Neural cell (in vitro differentiated cells): ENCODE data around the gene EHBP1. TPM values are rescaled to one million over a fixed set of nuclear protein-coding genes. Genes with fewer than 3 reads are reported as not detected.

Source experiments
- H2AFZ ChIP-seq: fragments of 200-600, 300-800 bp; sonication (generic), shearing (Covaris generic); 2 replicates; pipeline ENCODE4 v1.6.0; 2014; ENCODE audit warnings: low read depth, mild to moderate bottlenecking, antibody characterized with exemption, low read length, moderate library complexity
- H3F3A ChIP-seq: fragments of 200-600 bp; shearing (Covaris generic); 2 replicates; pipeline ENCODE4 v1.6.1; 2016; ENCODE audit warnings: mild to moderate bottlenecking, moderate library complexity, mixed read lengths, antibody characterized with exemption, low read length; ENCODE audit not compliant: insufficient read depth, poor library complexity, severe bottlenecking
- H3K27ac ChIP-seq: fragments of 200-600, 300-800 bp; sonication (generic), shearing (Covaris generic); 2 replicates; pipeline ENCODE4 v1.5.1; 2014; ENCODE audit warnings: mild to moderate bottlenecking, low read length, moderate library complexity
- H3K27me3 ChIP-seq: fragments of 300-800, 200-600 bp; sonication (generic), shearing (Covaris generic); 2 replicates; pipeline ENCODE4 v1.6.0; 2014; ENCODE audit warnings: mild to moderate bottlenecking, low read depth, low read length, moderate library complexity; ENCODE audit not compliant: insufficient read depth
- H3K36me3 ChIP-seq: fragments of 300-800, 200-600 bp; sonication (generic), shearing (Covaris generic); 2 replicates; pipeline ENCODE4 v1.5.1; 2014; ENCODE audit warnings: mild to moderate bottlenecking, antibody characterized with exemption, low read length, moderate library complexity; ENCODE audit not compliant: insufficient read depth
- H3K4me2 ChIP-seq: fragments of 300-800, 200-600 bp; sonication (generic), shearing (Covaris generic); 2 replicates; pipeline ENCODE4 v1.6.0; 2014; ENCODE audit warnings: mild to moderate bottlenecking, low read length
- H3K4me3 ChIP-seq: fragments of 300-800, 200-600 bp; sonication (generic), shearing (Covaris generic); 2 replicates; pipeline ENCODE4 v1.5.1; 2014; ENCODE audit warnings: mild to moderate bottlenecking, low read length, moderate library complexity
- H3K79me2 ChIP-seq: fragments of 200-600 bp; shearing (Covaris generic); replicated peaks from 2 replicates; pipeline ENCODE4 v1.6.0; 2014; ENCODE audit warnings: mild to moderate bottlenecking, low read length, moderate library complexity; ENCODE audit not compliant: insufficient read depth
- H3K9ac ChIP-seq: fragments of 300-800, 200-600 bp; sonication (generic), shearing (Covaris generic); 2 replicates; pipeline ENCODE4 v1.6.1; 2016; ENCODE audit warnings: mild to moderate bottlenecking, low read length, mixed read lengths
- H3K9me2 ChIP-seq: fragments of 200-600 bp; shearing (Covaris generic); 2 replicates; pipeline ENCODE4 v1.6.1; 2016; ENCODE audit warnings: mild to moderate bottlenecking, low read length, mixed read lengths; ENCODE audit not compliant: insufficient read depth
- H3K9me3 ChIP-seq: fragments of 200-600, 300-800 bp; sonication (generic), shearing (Covaris generic); 2 replicates; pipeline ENCODE4 v1.6.1; 2016; ENCODE audit warnings: mild to moderate bottlenecking, mixed run types, low read length, moderate library complexity, mixed read lengths
- H4K20me1 ChIP-seq: fragments of 200-600 bp; shearing (Covaris generic); 2 replicates; pipeline ENCODE4 v1.6.1; 2016; ENCODE audit warnings: mild to moderate bottlenecking, mixed run types; ENCODE audit not compliant: insufficient read depth
- CTCF ChIP-seq: fragments of 450-650 bp; IDR thresholded peaks from 2 replicates; pipeline ENCODE4 v1.5.1; 2014; ENCODE audit warnings: antibody characterized with exemption, mild to moderate bottlenecking, moderate library complexity; ENCODE audit not compliant: poor library complexity, severe bottlenecking
- EP300 ChIP-seq: fragments of 450-650 bp; conservative IDR thresholded peaks from 2 replicates; pipeline ENCODE4 v1.6.1; 2014; ENCODE audit warnings: antibody characterized with exemption, mild to moderate bottlenecking, moderate library complexity; ENCODE audit not compliant: poor library complexity, severe bottlenecking
- EZH2 ChIP-seq: fragments of 200-600, 300-800 bp; shearing (Covaris generic), sonication (generic); IDR thresholded peaks from 2 replicates; pipeline ENCODE4 v1.6.1; 2014; ENCODE audit warnings: antibody characterized with exemption, low read length, borderline replicate concordance, mild to moderate bottlenecking; ENCODE audit not compliant: insufficient read depth, poor library complexity, severe bottlenecking
- MXI1 ChIP-seq: fragments of 450-650 bp; conservative IDR thresholded peaks from 2 replicates; pipeline ENCODE4 v1.6.1; 2014; ENCODE audit warnings: antibody characterized with exemption, mild to moderate bottlenecking; ENCODE audit not compliant: poor library complexity, severe bottlenecking
- POLR2AphosphoS5 ChIP-seq: IDR thresholded peaks from 2 replicates; pipeline ENCODE4 v1.6.1; 2012
- RAD21 ChIP-seq: fragments of 450-650 bp; conservative IDR thresholded peaks from 2 replicates; pipeline ENCODE4 v1.6.1; 2014; ENCODE audit warnings: antibody characterized with exemption, mild to moderate bottlenecking, moderate library complexity
- SMC3 ChIP-seq: fragments of 450-650 bp; conservative IDR thresholded peaks from 2 replicates; pipeline ENCODE4 v1.6.1; 2014; ENCODE audit warnings: antibody characterized with exemption, mild to moderate bottlenecking, moderate library complexity; ENCODE audit not compliant: poor library complexity
- TAF1 ChIP-seq: IDR thresholded peaks from 2 replicates; pipeline ENCODE4 v1.6.1; 2012; ENCODE audit warnings: low read depth
- polyA plus RNA-seq: library from polyadenylated mRNA; depleted of rRNA; stranded (reverse); fragments of >200 nt; gene quantifications from 2 replicates; pipeline ENCODE4 v1.2.3, GENCODE V29; 2014
- TF ChIP-seq, protein P1 (sequence below): IDR thresholded peaks from 2 replicates; pipeline ENCODE4 v1.6.1; 2012; ENCODE audit warnings: borderline replicate concordance

EHBP1 gene
- polyA plus RNA-seq, 1 donor from 2014 or later: 52.6 TPM

DNA sequence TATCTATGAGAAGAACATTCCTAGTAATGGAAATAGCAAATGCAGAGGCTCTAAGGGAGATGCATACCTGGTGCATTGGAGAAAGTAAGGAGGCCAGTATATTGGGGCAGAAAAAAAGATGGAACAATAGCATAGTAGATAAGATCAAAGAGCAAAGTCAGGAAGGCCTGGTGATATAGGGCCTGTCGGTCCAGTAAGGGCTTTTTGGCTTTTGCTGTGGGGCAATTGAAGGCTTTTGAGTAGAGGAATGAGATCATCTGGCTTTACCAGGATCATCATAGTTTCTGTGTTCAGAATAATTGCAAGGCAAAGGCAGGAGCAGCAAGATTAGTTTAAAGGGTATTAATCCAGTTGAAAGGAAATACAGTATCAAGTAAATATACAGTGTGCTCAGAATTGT is 111.8 kb downstream of the EHBP1 start:
- Histone ChIP-seq H3K27me3 (no peaks in the 10 kb centered on the region), H2AFZ (no peak overlapping the region), H3K79me2 (no peaks in the 10 kb centered on the region), H3K9me2 (no peaks in the 10 kb centered on the region), H4K20me1 (no peaks in the 10 kb centered on the region), H3K4me2 (no peak overlapping the region), H3K36me3 (no peaks in the 10 kb centered on the region), H3F3A (no peaks in the 10 kb centered on the region), H3K9ac (no peak overlapping the region), H3K27ac (no peak overlapping the region), H3K9me3 (no peaks in the 10 kb centered on the region), H3K4me3 (no peak overlapping the region)
- no peak for TF ChIP-seq CTCF
- no peak for TF ChIP-seq POLR2AphosphoS5
- no peak for TF ChIP-seq EZH2
- no peak for TF ChIP-seq TAF1
- TF ChIP-seq RAD21: no peak
- no peak for TF ChIP-seq SMC3
- no peak for TF ChIP-seq EP300
- TF ChIP-seq, protein P1, sequence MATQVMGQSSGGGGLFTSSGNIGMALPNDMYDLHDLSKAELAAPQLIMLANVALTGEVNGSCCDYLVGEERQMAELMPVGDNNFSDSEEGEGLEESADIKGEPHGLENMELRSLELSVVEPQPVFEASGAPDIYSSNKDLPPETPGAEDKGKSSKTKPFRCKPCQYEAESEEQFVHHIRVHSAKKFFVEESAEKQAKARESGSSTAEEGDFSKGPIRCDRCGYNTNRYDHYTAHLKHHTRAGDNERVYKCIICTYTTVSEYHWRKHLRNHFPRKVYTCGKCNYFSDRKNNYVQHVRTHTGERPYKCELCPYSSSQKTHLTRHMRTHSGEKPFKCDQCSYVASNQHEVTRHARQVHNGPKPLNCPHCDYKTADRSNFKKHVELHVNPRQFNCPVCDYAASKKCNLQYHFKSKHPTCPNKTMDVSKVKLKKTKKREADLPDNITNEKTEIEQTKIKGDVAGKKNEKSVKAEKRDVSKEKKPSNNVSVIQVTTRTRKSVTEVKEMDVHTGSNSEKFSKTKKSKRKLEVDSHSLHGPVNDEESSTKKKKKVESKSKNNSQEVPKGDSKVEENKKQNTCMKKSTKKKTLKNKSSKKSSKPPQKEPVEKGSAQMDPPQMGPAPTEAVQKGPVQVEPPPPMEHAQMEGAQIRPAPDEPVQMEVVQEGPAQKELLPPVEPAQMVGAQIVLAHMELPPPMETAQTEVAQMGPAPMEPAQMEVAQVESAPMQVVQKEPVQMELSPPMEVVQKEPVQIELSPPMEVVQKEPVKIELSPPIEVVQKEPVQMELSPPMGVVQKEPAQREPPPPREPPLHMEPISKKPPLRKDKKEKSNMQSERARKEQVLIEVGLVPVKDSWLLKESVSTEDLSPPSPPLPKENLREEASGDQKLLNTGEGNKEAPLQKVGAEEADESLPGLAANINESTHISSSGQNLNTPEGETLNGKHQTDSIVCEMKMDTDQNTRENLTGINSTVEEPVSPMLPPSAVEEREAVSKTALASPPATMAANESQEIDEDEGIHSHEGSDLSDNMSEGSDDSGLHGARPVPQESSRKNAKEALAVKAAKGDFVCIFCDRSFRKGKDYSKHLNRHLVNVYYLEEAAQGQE: no peak
- no peak for TF ChIP-seq MXI1

DNA sequence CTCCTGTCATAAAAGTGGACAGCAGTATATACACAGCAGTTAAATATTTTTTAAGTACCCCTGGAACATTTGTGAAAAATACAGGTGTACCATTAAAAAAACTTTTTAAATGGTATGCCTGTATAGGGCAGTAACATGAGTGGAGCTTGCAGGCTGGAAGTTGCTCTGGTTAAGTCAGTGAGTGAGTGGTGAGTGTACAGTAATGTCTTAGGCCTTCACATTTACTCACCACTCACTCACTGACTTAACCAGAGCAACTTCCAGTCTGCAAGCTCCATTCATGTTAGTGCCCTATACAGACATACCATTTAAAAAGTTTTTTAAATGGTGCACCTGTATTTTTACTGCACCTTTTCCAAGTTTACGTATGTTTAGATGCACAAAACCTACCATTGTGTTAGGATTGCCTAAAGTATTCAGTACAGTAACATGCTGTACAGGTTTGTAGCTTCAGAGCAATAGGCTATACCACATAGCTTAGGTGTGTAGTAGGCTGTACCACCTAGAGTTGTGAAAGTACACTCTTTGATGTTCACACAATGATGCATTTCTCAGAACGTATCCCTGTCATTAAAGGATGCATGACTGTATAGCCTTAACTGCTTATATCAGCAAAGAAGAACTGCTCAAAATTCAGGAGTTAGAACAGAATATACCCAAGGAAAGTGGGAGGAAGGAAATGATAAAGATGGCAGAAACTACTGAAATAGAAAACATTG is 112.6 kb downstream of the EHBP1 start:
- Histone ChIP-seq H3K27me3 (no peaks in the 10 kb centered on the region), H4K20me1 (no peaks in the 10 kb centered on the region), H3K27ac (no peak overlapping the region), H3K36me3 (no peaks in the 10 kb centered on the region), H3K9ac (no peak overlapping the region), H3K79me2 (no peaks in the 10 kb centered on the region), H3K9me3 (no peaks in the 10 kb centered on the region), H3K4me3 (no peak overlapping the region), H3F3A (no peaks in the 10 kb centered on the region), H3K4me2 (no peak overlapping the region), H3K9me2 (no peaks in the 10 kb centered on the region), H2AFZ (no peak overlapping the region)
- no peak for TF ChIP-seq RAD21
- TF ChIP-seq, protein P1: no peak
- TF ChIP-seq POLR2AphosphoS5: no peak
- no peak for TF ChIP-seq CTCF
